ENCODE results near the gene PM20D1. TPM values are rescaled to one million over a fixed set of nuclear protein-coding genes. Genes with fewer than 3 reads are reported as not detected.

Gene PM20D1
- total and polyA plus RNA-seq, 2 donors (not counting 1 experiment from before 2014, with no cell fraction given) = 2.0 to 3.3 TPM

DNA sequence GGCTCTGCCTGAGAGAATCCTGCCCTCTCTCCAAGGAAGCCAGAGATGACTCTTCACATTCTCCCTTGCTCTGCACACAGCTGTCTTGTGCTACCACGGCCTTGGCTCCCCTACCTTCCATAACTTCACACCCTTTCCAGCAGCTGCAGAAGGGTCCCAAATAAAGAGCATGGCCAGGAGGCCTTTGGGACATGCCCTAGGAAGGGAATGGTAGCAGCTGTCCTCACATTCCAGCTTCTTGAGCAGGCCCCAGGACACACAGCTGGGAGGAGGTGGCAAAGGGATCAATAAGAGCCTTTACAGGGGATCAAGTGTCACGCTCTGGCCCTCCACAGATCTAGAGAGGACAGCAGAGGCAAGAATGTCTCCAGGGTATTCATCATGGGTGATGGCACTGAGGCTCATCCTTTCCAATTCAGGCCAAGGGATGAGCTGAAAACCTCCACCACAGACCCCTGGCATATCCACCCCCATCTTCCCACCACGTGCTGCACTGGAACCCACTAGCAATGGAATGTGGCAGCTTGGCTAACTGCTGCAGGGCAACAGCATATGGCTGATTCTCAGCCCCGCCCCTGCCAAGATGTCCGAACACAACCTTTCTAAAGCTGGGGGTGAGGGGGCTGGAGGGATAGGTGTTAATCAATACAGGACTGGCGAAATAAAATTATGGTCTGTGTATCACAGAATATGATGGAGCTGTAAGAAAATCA is 56.8 kb downstream of the PM20D1 start:
- ChIA-PET POLR2A (interaction anchor here (1.3 to 2.4 kb wide), 2 partner anchors 65 to 184 kb away, joined by 3 to 7 read pairs; no protein-coding TSS in a partner anchor), CTCF (interaction anchor here (0.7 to 12.1 kb wide), 23 partner anchors 12 to 318 kb away, joined by 3 to 434 read pairs (median 6); partner anchors contain the start of gene SLC41A1)
- no peaks in the 10 kb centered on the region for H3K27me3 Mint-ChIP-seq
- TF ChIP-seq EZH2 (IDR thresholded peaks at IDR 0.05; ENCODE audit: borderline replicate concordance, insufficient read depth, low read depth, low read length, poor library complexity, severe bottlenecking) = no peak
- TF ChIP-seq CTCF (IDR thresholded peaks at IDR 0.05) = no peak
- no peak overlapping the region for H3K4me3 Mint-ChIP-seq
- Histone ChIP-seq H3K79me2 (ENCODE audit: control insufficient read depth, insufficient read depth, low read length) (no peaks in the 10 kb centered on the region), H3K4me1 (ENCODE audit: control insufficient read depth in 2 of 2, insufficient read depth in 2 of 2, low read length in 2 of 2) (peaks cover 5 to 27% of the 10 kb centered on the region in 2 donors), H2AFZ (ENCODE audit: insufficient read depth, low read depth, low read length, poor library complexity, severe bottlenecking) (no peak overlapping the region), H3K4me3 (ENCODE audit: control extremely low read depth in 1 of 5, extremely low read depth in 1 of 5, insufficient read depth in 1 of 5, low read depth in 2 of 5, low read length in 4 of 5) (no peak overlapping the region), H3K4me2 (replicated peaks; ENCODE audit: low read depth, low read length, poor library complexity, severe bottlenecking) (no peak overlapping the region), H3K9ac (ENCODE audit: low read length) (no peak overlapping the region), H3K27me3 (replicated peaks in 1 of 4; ENCODE audit: control extremely low read depth in 1 of 4, control insufficient read depth in 3 of 4, insufficient read depth in 4 of 4, low read length in 3 of 4) (no peaks in the 10 kb centered on the region), H3K36me3 (replicated peaks in 1 of 2; ENCODE audit: control extremely low read depth in 1 of 2, control insufficient read depth in 1 of 2, extremely low read depth in 1 of 2, insufficient read depth in 2 of 2, low read length in 1 of 2) (peaks cover 0 to 53% of the 10 kb centered on the region in 2 experiments), H3K9me3 (ENCODE audit: control extremely low read depth in 1 of 3, control insufficient read depth in 2 of 3, insufficient read depth in 1 of 3, low read length in 2 of 3) (no peaks in the 10 kb centered on the region), H4K20me1 (ENCODE audit: control insufficient read depth, insufficient read depth, low read length, poor library complexity, severe bottlenecking) (no peaks in the 10 kb centered on the region), H3K27ac (ENCODE audit: low read length in 2 of 2) (no peak overlapping the region)
- H3K9me3 Mint-ChIP-seq (ENCODE audit: insufficient read depth) = no peaks in the 10 kb centered on the region
- DNase-seq = no peak
- no peak for ATAC-seq (ENCODE audit: low read depth)
- H3K27ac Mint-ChIP-seq = no peak overlapping the region
- WGBS (ENCODE audit: insufficient coverage) = 90% methylated on average over 4 of the region's 6 CpGs
- H3K4me1 Mint-ChIP-seq = peaks cover 27% of the 10 kb centered on the region
- intact Hi-C loops (cut with micrococcal nuclease) = no loop called here

DNA sequence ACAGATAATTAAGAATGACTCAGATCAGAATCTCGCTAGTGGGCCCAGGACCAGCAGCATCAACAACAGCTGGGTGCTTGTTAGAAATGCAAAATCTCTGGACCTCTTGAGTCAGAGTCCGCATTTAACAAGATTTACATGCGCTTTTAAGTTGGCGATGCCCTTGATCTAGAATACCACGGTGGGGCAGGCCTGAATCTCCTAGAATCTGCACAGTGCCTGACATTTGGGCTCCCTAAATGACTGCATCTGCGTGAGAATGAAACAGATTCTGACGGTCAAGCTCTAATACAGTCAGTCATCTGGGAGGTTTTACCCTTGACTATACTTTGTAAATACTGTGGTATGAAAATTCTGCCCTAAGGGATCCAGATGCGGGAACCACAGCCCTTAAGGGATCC is 57.5 kb downstream of the PM20D1 start:
- Histone ChIP-seq H3K4me1 (ENCODE audit: control insufficient read depth in 2 of 2, insufficient read depth in 2 of 2, low read length in 2 of 2) (peaks cover 5 to 27% of the 10 kb centered on the region in 2 donors), H3K9me3 (ENCODE audit: control extremely low read depth in 1 of 3, control insufficient read depth in 2 of 3, insufficient read depth in 1 of 3, low read length in 2 of 3) (no peaks in the 10 kb centered on the region), H3K27me3 (replicated peaks in 1 of 4; ENCODE audit: control extremely low read depth in 1 of 4, control insufficient read depth in 3 of 4, insufficient read depth in 4 of 4, low read length in 3 of 4) (no peaks in the 10 kb centered on the region), H3K79me2 (ENCODE audit: control insufficient read depth, insufficient read depth, low read length) (no peaks in the 10 kb centered on the region), H3K9ac (ENCODE audit: low read length) (no peak overlapping the region), H3K4me2 (replicated peaks; ENCODE audit: low read depth, low read length, poor library complexity, severe bottlenecking) (no peak overlapping the region), H3K27ac (ENCODE audit: low read length in 2 of 2) (no peak overlapping the region), H3K36me3 (replicated peaks in 1 of 2; ENCODE audit: control extremely low read depth in 1 of 2, control insufficient read depth in 1 of 2, extremely low read depth in 1 of 2, insufficient read depth in 2 of 2, low read length in 1 of 2) (peaks cover 0 to 46% of the 10 kb centered on the region in 2 experiments), H2AFZ (ENCODE audit: insufficient read depth, low read depth, low read length, poor library complexity, severe bottlenecking) (no peak overlapping the region), H3K4me3 (ENCODE audit: control extremely low read depth in 1 of 5, extremely low read depth in 1 of 5, insufficient read depth in 1 of 5, low read depth in 2 of 5, low read length in 4 of 5) (no peak overlapping the region), H4K20me1 (ENCODE audit: control insufficient read depth, insufficient read depth, low read length, poor library complexity, severe bottlenecking) (no peaks in the 10 kb centered on the region)
- no peak overlapping the region for H3K4me3 Mint-ChIP-seq
- intact Hi-C loops (cut with micrococcal nuclease) = no loop called here
- POLR2A ChIA-PET = interaction anchor here (1.3 to 2.4 kb wide), 2 partner anchors 66 to 185 kb away, joined by 3 to 7 read pairs; no protein-coding TSS in a partner anchor
- no peak for ATAC-seq (ENCODE audit: low read depth)
- no peaks in the 10 kb centered on the region for H3K27me3 Mint-ChIP-seq
- CTCF ChIA-PET = interaction anchor here (0.7 to 12.1 kb wide), 37 partner anchors 9 to 318 kb away, joined by 3 to 434 read pairs (median 6); partner anchors contain the start of genes RAB29 and SLC41A1
- no peak for DNase-seq
- H3K4me1 Mint-ChIP-seq = peaks cover 27% of the 10 kb centered on the region
- TF ChIP-seq EZH2 (IDR thresholded peaks at IDR 0.05; ENCODE audit: borderline replicate concordance, insufficient read depth, low read depth, low read length, poor library complexity, severe bottlenecking) = no peak
- TF ChIP-seq CTCF (IDR thresholded peaks at IDR 0.05) = no peak
- H3K27ac Mint-ChIP-seq = no peak overlapping the region
- 75% methylated on average over 5 of the region's 8 CpGs for WGBS (ENCODE audit: insufficient coverage)
- H3K9me3 Mint-ChIP-seq (ENCODE audit: insufficient read depth) = no peaks in the 10 kb centered on the region
